Right cardiac atrium (tissue), 5 donors: ENCODE results near the gene CGNL1. TPM values are rescaled to one million over a fixed set of nuclear protein-coding genes. Genes with fewer than 3 reads are reported as not detected.

ENCODE experiments used
- ATAC-seq, 2 donors: fragments of 200-7000 bp; cut with Tn5 transposase; one replicate each; pipeline versions ENCODE4 v1.8.0 to v1.9.1; 2020; ENCODE audit warnings: moderate library complexity in 2 of 2, mild to moderate bottlenecking in 1 of 2
- DNase-seq, 3 donors: peaks; one replicate each; pipeline ENCODE4 v3.0.0-alpha.2; 2020
- H3K27ac ChIP-seq: one replicate; pipeline ENCODE4 v1.5.1; 2013; ENCODE audit warnings: mild to moderate bottlenecking, low read length, control low read depth, moderate library complexity
- H3K27me3 ChIP-seq: one replicate; pipeline ENCODE4 v1.6.1; 2013; ENCODE audit not compliant: control insufficient read depth, insufficient read depth
- H3K4me1 ChIP-seq: one replicate; pipeline ENCODE4 v1.6.1; 2013; ENCODE audit warnings: low read length; ENCODE audit not compliant: control insufficient read depth, insufficient read depth
- H3K4me3 ChIP-seq: one replicate; pipeline ENCODE4 v1.5.1; 2013; ENCODE audit warnings: low read length, control low read depth
- H3K9me3 ChIP-seq: one replicate; pipeline ENCODE4 v1.6.1; 2013; ENCODE audit warnings: low read length; ENCODE audit not compliant: control insufficient read depth
- whole genome bisulfite sequencing: extraction: QIAGEN DNeasy Blood & Tissue Kit; methylation state at CpG from one replicate; pipeline ENCODE4 v1.1.7; 2013; 5-methylcytosine and 5-hydroxymethylcytosine counted together
- intact Hi-C, 4 donors: fragments of 100-400 bp; cut with DNase I; formaldehyde crosslinking; loops; one replicate each; pipeline versions ENCODE4 v1.11.0 to v1.14.0; 2022 to 2023
- polyA plus RNA-seq: library from polyadenylated mRNA; stranded (reverse); fragments of 200-250 nt; gene quantifications from one replicate; pipeline ENCODE4 v1.2.3, GENCODE V29; 2013
- total RNA-seq, 4 donors: library from RNA; stranded (reverse); fragmentation: NEBNext Ultra II Directional; extraction: Animal tissue kit (Norgen Biotek cat#: 25700); gene quantifications; one replicate each; pipeline ENCODE4 v1.2.1, GENCODE V29; 2021
- donor health status: healthy with polysubstance abuse.
- donor health status: DM: no; HTN: yes; CAD: no.
- donor health status: DM: no; HTN: no; CAD: no.
- donor health status: DM: no; HTN: yes; CAD: no; lungs with severe emphysema.
- donor health status: DM: yes; HTN: yes; CAD: no.

The CGNL1 gene
- total and polyA plus RNA-seq, 5 donors, result 12.7 to 59.9 (median 49.3) TPM

GRCh38 chr15:57352535-57353316, 23.6 kb upstream of the CGNL1 start:
- WGBS, result 84% methylated on average over 17 of the region's 17 CpGs
- Histone ChIP-seq H3K4me3 (no peak overlapping the region), H3K4me1 (no peaks in the 10 kb centered on the region), H3K9me3 (no peaks in the 10 kb centered on the region), H3K27ac (no peak overlapping the region), H3K27me3 (no peaks in the 10 kb centered on the region)
- no peak for ATAC-seq
- no peak for DNase-seq
- intact Hi-C loops, result no loop called here

- Histone ChIP-seq H3K27ac (no peak overlapping the region), H3K4me1 (no peaks in the 10 kb centered on the region), H3K4me3 (no peak overlapping the region), H3K27me3 (no peaks in the 10 kb centered on the region), H3K9me3 (no peaks in the 10 kb centered on the region)
- intact Hi-C loops, result no loop called here
- WGBS, result 54% methylated on average over 10 of the region's 10 CpGs
- DNase-seq (no peak), ATAC-seq (no peak)
Observed at GRCh38 chr15:57353317-57353804, 22.9 kb upstream of the CGNL1 start.

GRCh38 chr15:57354436-57355123, 21.7 kb upstream of the CGNL1 start:
- intact Hi-C loops, result no loop called here
- Histone ChIP-seq H3K4me1 (no peaks in the 10 kb centered on the region), H3K9me3 (no peaks in the 10 kb centered on the region), H3K27ac (no peak overlapping the region), H3K27me3 (no peaks in the 10 kb centered on the region), H3K4me3 (no peak overlapping the region)
- ATAC-seq (no peak), DNase-seq (no peak)
- WGBS, result 89% methylated on average over 7 of the region's 7 CpGs

- no peaks in the 10 kb centered on the region for H3K9me3 ChIP-seq
- WGBS, result 95% methylated on average over 8 of the region's 8 CpGs
Observed at GRCh38 chr15:57355259-57355658, 21.0 kb upstream of the CGNL1 start.

GRCh38 chr15:57356178-57356577, 20.1 kb upstream of the CGNL1 start:
- no peaks in the 10 kb centered on the region for H3K27me3 ChIP-seq
- no peak overlapping the region for H3K4me3 ChIP-seq
- intact Hi-C loops, result no loop called here
- no peak for DNase-seq
- no peaks in the 10 kb centered on the region for H3K4me1 ChIP-seq
- no peak overlapping the region for H3K27ac ChIP-seq
- no peaks in the 10 kb centered on the region for H3K9me3 ChIP-seq
- ATAC-seq, result no peak

More at GRCh38 chr15:57355259-57355658, 21.0 kb upstream of the CGNL1 start:
- H3K4me3 ChIP-seq, result no peak overlapping the region
- no peak overlapping the region for H3K27ac ChIP-seq
- intact Hi-C loops, result no loop called here
- DNase-seq (no peak), ATAC-seq (no peak)
- no peaks in the 10 kb centered on the region for H3K27me3 ChIP-seq
- H3K4me1 ChIP-seq, result no peaks in the 10 kb centered on the region

GRCh38 chr15:57356636-57357035, 19.7 kb upstream of the CGNL1 start:
- Histone ChIP-seq H3K9me3 (no peaks in the 10 kb centered on the region), H3K4me3 (no peak overlapping the region), H3K4me1 (no peaks in the 10 kb centered on the region), H3K27me3 (no peaks in the 10 kb centered on the region), H3K27ac (no peak overlapping the region)
- WGBS, result 69% methylated on average over 4 of the region's 4 CpGs
- no peak for ATAC-seq
- intact Hi-C loops, result no loop called here
- no peak for DNase-seq

GRCh38 chr15:57357799-57358198, 18.5 kb upstream of the CGNL1 start:
- no peaks in the 10 kb centered on the region for H3K9me3 ChIP-seq
- 96% methylated on average over 1 of the region's 1 CpG for WGBS
- intact Hi-C loops, result no loop called here
- no peaks in the 10 kb centered on the region for H3K27me3 ChIP-seq
- DNase-seq, result no peak
- no peak for ATAC-seq
- no peak overlapping the region for H3K4me3 ChIP-seq
- no peaks in the 10 kb centered on the region for H3K4me1 ChIP-seq
- no peak overlapping the region for H3K27ac ChIP-seq

- 85% methylated on average over 2 of the region's 2 CpGs for WGBS
- H3K9me3 ChIP-seq, result no peaks in the 10 kb centered on the region
- H3K27ac ChIP-seq, result no peak overlapping the region
- no peak for ATAC-seq
- no peak overlapping the region for H3K4me3 ChIP-seq
- DNase-seq, result no peak
- intact Hi-C loops, result no loop called here
- no peaks in the 10 kb centered on the region for H3K27me3 ChIP-seq
- H3K4me1 ChIP-seq, result no peaks in the 10 kb centered on the region
Observed at GRCh38 chr15:57358571-57358970, 17.7 kb upstream of the CGNL1 start.

- Histone ChIP-seq H3K9me3 (no peaks in the 10 kb centered on the region), H3K27ac (no peak overlapping the region), H3K4me3 (no peak overlapping the region), H3K4me1 (no peaks in the 10 kb centered on the region), H3K27me3 (no peaks in the 10 kb centered on the region)
- DNase-seq (no peak), ATAC-seq (no peak)
- 94% methylated on average over 1 of the region's 1 CpG for WGBS
- intact Hi-C loops, result no loop called here
Observed at GRCh38 chr15:57363661-57364060, 12.6 kb upstream of the CGNL1 start.

- Histone ChIP-seq H3K27me3 (no peaks in the 10 kb centered on the region), H3K27ac (no peak overlapping the region), H3K4me1 (no peaks in the 10 kb centered on the region), H3K4me3 (no peak overlapping the region), H3K9me3 (no peaks in the 10 kb centered on the region)
- DNase-seq (peak in 2 of 3 donors; percentile 56 to 66), ATAC-seq (peak; percentile 51 to 53)
- intact Hi-C loops, result no loop called here
- WGBS, result 74% methylated on average over 9 of the region's 9 CpGs
Observed at GRCh38 chr15:57364282-57365007, 11.9 kb upstream of the CGNL1 start.

GRCh38 chr15:57367556-57367955, 8.7 kb upstream of the CGNL1 start:
- ATAC-seq (no peak), DNase-seq (no peak)
- intact Hi-C loops, result no loop called here
- Histone ChIP-seq H3K4me3 (no peak overlapping the region), H3K9me3 (no peaks in the 10 kb centered on the region), H3K4me1 (no peaks in the 10 kb centered on the region), H3K27ac (no peak overlapping the region), H3K27me3 (no peaks in the 10 kb centered on the region)
- WGBS, result 79% methylated on average over 4 of the region's 4 CpGs
